GOT3 (cell line): Measurements from ENCODE around the gene ANAPC5.
"Not testable (repeated sequence)": the region's sequence is repeated elsewhere in the genome, so short reads cannot be mapped to it uniquely, and the experiment has no call there.

Source experiments
- DNase-seq: peaks from one replicate; lab custom pipeline; 2025; ENCODE audit warnings: mixed read lengths; lab: John Stamatoyannopoulos, UW

The ANAPC5 gene

GRCh38 chr12:121310231-121310630 is 42.0 kb downstream of the ANAPC5 start:
- not testable (repeated sequence) for DNase-seq

DNA sequence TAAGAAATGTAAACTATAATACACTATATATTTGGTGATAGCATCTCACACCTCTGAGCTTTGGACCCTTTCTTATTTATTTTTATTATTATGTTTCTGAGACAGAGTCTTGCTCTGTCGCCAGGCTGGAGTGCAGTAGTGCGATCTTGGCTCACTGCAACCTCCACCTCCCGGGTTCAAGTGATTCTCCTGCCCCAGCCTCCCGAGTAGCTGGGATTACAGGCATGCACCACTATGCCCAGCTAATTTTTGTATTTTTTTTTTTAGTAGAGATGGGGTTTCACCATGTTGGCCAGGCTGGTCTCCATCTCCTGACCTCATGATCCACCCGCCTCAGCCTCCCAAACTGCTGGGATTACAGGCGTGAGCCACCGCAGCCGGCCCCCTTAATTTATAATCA is 44.8 kb downstream of the ANAPC5 start:
- not testable (repeated sequence) for DNase-seq

- DNase-seq: no peak
Observed at GRCh38 chr12:121304306-121304705, 47.9 kb downstream of the ANAPC5 start.

- DNase-seq: no peak
Observed at GRCh38 chr12:121301876-121302275, 50.3 kb downstream of the ANAPC5 start.

DNA sequence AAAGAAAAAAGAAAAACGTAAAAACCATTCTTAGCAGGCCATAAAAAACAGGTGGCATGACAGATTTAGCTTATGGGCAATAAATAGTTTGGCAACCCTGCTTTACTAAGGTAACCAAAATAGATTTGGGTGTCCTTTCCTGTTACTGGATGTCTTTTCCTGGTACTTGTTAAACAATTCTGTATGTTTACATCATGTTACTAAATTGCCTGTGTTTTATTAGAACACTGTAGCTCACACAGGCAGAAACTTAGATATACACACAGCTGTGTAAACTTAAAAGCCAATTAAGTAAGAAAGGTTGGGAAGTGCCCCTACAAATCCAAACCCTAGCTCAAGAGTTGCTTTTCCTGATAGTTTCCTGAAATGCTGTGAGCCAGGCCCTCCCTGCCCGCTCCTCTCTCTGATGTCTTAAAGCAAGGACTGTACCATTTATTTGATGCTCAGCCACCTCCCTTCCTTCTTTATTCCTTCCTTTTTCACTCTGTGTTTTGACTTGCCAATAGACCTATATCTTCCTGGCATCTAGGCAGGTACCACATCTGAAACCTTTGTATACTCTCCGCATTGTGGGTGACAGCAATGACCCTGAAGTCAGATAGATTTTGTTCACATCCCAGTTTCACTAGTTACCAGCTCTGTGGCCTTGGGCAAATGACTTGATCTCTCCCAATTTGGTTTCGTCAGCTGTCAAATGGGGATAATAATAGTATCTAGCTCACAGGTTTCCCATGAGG is 52.0 kb downstream of the ANAPC5 start:
- no peak for DNase-seq

GRCh38 chr12:121299662-121300061 is 52.5 kb downstream of the ANAPC5 start:
- no peak for DNase-seq

DNA sequence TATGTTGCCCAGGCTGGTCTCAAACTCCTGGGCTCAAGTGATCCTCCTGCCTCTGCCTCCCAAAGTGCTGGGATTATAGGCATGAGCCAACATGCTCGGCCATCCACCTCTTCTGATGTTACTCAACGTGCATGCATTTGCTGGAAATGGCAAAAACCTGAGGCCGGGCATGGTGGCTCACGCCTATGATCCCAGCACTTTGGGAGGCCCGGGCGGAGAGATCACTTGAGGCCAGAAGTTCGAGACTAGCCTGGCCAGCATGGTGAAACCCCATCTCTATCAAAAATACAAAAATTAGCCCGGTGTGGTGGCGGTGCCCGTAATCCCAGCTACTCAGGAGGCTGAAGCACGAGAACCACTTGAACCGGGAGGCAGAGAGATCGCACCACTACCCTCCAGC is 53.8 kb downstream of the ANAPC5 start:
- DNase-seq: not testable (repeated sequence)

DNA sequence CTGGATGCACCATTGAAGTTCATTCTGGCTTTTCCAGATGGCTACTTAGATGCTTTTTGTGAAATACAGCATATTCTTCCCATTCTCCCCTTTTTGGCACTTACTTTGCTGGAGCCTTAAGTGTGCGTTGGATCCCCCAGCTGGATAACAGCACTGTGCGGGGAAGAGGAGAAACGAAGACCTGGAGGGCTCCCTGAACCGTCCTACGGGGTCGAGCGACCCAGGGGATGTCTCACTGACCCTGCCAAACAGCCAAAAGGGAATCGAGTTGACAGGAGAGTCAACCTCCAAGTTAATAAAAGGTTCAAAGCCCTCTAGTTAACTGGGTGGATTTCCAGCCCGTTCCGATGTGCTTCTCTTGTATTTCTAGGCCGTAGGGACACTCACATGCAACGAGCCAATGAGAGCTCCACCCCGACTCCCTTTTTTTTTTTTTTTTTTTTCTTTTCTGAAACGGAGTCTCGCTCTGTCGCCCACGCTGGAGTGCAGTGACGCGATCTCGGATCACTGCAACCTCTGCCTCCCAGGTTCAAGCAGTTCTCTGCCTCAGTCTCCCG is 54.7 kb downstream of the ANAPC5 start:
- no peak for DNase-seq

- DNase-seq: peak; percentile 64
Observed at GRCh38 chr12:121296618-121297434, 55.4 kb downstream of the ANAPC5 start, which contains the start of gene CAMKK2. Gene CAMKK2 (minus strand): TSS chr12:121296709. CDS start chr12:121274526, 22,183 bp downstream.

GRCh38 chr12:121295746-121296617 is 56.2 kb downstream of the ANAPC5 start:
- DNase-seq: no peak

GRCh38 chr12:121295116-121295745 is 57.0 kb downstream of the ANAPC5 start:
- DNase-seq: no peak

- no peak for DNase-seq
Observed at GRCh38 chr12:121294151-121294889, 57.9 kb downstream of the ANAPC5 start.

- DNase-seq: no peak
Observed at GRCh38 chr12:121293603-121294002, 58.6 kb downstream of the ANAPC5 start.

- DNase-seq: no peak
Observed at GRCh38 chr12:121290410-121290809, 61.8 kb downstream of the ANAPC5 start.

DNA sequence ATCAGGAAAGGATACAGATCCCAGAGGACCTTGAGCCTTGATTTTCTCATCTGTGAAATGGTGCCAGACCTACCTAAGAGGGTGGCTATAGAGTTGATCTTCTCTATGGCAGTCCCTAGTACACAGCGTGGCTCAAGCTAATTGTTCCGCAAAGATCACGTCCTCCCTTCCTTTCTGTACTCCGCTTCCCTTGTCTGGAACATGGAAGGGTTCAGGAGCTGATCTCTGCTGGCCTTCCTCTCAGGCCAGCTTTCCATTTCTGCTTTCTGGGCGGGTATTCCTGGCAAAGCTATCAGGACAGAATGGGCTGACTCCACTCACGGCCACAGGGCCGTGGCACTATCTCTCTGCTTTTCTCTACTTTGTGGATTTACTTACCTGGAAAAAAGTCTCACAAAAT is 62.2 kb downstream of the ANAPC5 start:
- DNase-seq: no peak

GRCh38 chr12:121288986-121289385 is 63.2 kb downstream of the ANAPC5 start:
- no peak for DNase-seq

- no peak for DNase-seq
Observed at GRCh38 chr12:121288158-121288845, 63.9 kb downstream of the ANAPC5 start.

GRCh38 chr12:121287267-121287954 is 64.8 kb downstream of the ANAPC5 start:
- no peak for DNase-seq

- no peak for DNase-seq
Observed at GRCh38 chr12:121285856-121286255, 66.4 kb downstream of the ANAPC5 start.
